ENCODE measurements around the gene PTPN5.

GRCh38 chr11:18728658-18729057 lies 62.9 kb downstream of the PTPN5 start:
- TF ChIP-seq POLR2AphosphoS5 (IDR thresholded peaks at IDR 0.05; ENCODE audit: borderline replicate concordance, low read depth, low read length) (no peak), EZH2 (IDR thresholded peaks at IDR 0.05) (no peak), FOXP2 (optimal IDR thresholded peaks at IDR 0.05; ENCODE audit: control extremely low read depth, extremely low read length, insufficient read depth) (no peak)
